Ovary (tissue), 3 donors: ENCODE data around the gene SEPTIN5.

Source experiments
- CTCF ChIP-seq, 3 donors: fragments of 450-650 bp in 2 of 3; fragments of 200-600 bp in 1 of 3; IDR thresholded peaks; one replicate each; pipeline versions ENCODE4 v1.5.1 to v1.8.0; 2016 to 2022; ENCODE audit warnings: antibody characterized with exemption in 3 of 3, mild to moderate bottlenecking in 1 of 3
- POLR2A ChIP-seq: fragments of 450-650 bp; IDR thresholded peaks from one replicate; pipeline ENCODE4 v1.6.1; 2017; ENCODE audit warnings: antibody characterized with exemption, mild to moderate bottlenecking, moderate library complexity
- donor health status: DM: no; HTN: no; CAD: no.

GRCh38 chr22:19722982-19723231 is 8.6 kb downstream of the SEPTIN5 start:
- TF ChIP-seq POLR2A (no peak), CTCF (IDR thresholded peaks at IDR 0.05) (no peak)
